Measurements from ENCODE around the gene KCNIP4.

The KCNIP4 gene

GRCh38 chr4:20778896-20779295 lies 1169.7 kb downstream of the KCNIP4 start:
- H3K4me3 ChIP-seq (replicated peaks; ENCODE audit: low read depth, low read length) = no peak overlapping the region
- no peak for TF ChIP-seq CTCF (IDR thresholded peaks at IDR 0.05; ENCODE audit: low read depth, low read length, missing control alignments)
- DNase-seq (ENCODE audit: extremely low read depth, low read depth) = no peak

- peak; percentile 71 for TF ChIP-seq CTCF (IDR thresholded peaks at IDR 0.05; ENCODE audit: low read depth, low read length, missing control alignments)
- H3K4me3 ChIP-seq (replicated peaks; ENCODE audit: low read depth, low read length) = no peak overlapping the region
- peak; percentile 58 for DNase-seq (ENCODE audit: extremely low read depth, low read depth)
These were observed 1175.2 kb downstream of the KCNIP4 start for GRCh38 chr4:20773144-20773997.

GRCh38 chr4:20764366-20764992 lies 1184.1 kb downstream of the KCNIP4 start:
- no peak for DNase-seq (ENCODE audit: extremely low read depth, low read depth)
- no peak for TF ChIP-seq CTCF (IDR thresholded peaks at IDR 0.05; ENCODE audit: low read depth, low read length, missing control alignments)
- no peak overlapping the region for H3K4me3 ChIP-seq (replicated peaks; ENCODE audit: low read depth, low read length)

GRCh38 chr4:20761826-20762225 lies 1186.7 kb downstream of the KCNIP4 start:
- no peak for TF ChIP-seq CTCF (IDR thresholded peaks at IDR 0.05; ENCODE audit: low read depth, low read length, missing control alignments)
- no peak for DNase-seq (ENCODE audit: extremely low read depth, low read depth)
- no peak overlapping the region for H3K4me3 ChIP-seq (replicated peaks; ENCODE audit: low read depth, low read length)

GRCh38 chr4:20761382-20761781 lies 1187.2 kb downstream of the KCNIP4 start:
- no peak for DNase-seq (ENCODE audit: extremely low read depth, low read depth)
- no peak overlapping the region for H3K4me3 ChIP-seq (replicated peaks; ENCODE audit: low read depth, low read length)
- TF ChIP-seq CTCF (IDR thresholded peaks at IDR 0.05; ENCODE audit: low read depth, low read length, missing control alignments) = no peak

- DNase-seq (ENCODE audit: extremely low read depth, low read depth) = no peak
- TF ChIP-seq CTCF (IDR thresholded peaks at IDR 0.05; ENCODE audit: low read depth, low read length, missing control alignments) = no peak
- H3K4me3 ChIP-seq (replicated peaks; ENCODE audit: low read depth, low read length) = no peak overlapping the region
These were observed 1188.5 kb downstream of the KCNIP4 start for GRCh38 chr4:20760053-20760452.
